Spleen (tissue), 11 donors: ENCODE results near the gene PLPP7. TPM values are rescaled to one million over a fixed set of nuclear protein-coding genes. Genes with fewer than 3 reads are reported as not detected.
A peak's percentile ranks its signal among the peaks of the same experiment; 100 is the strongest.
"Not testable (repeated sequence)": the region's sequence is repeated elsewhere in the genome, so short reads cannot be mapped to it uniquely, and the experiment has no call there.

Experiments
- DNase-seq: peaks from one replicate; pipeline ENCODE4 v3.0.0-alpha.2; 2020
- H3K27ac ChIP-seq, 8 donors: fragments of 200-600 bp; sonication (generic) in 7 of 8; 1 replicate in 4 of 8; 2 replicates in 4 of 8; pipeline versions ENCODE4 v1.5.0 to v1.8.0; 2016 to 2021; ENCODE audit warnings: inconsistent platforms in 4 of 8, mild to moderate bottlenecking in 4 of 8, moderate library complexity in 1 of 8
- H3K27me3 ChIP-seq, 7 donors: fragments of 200-600 bp; sonication (generic) in 6 of 7; replicated peaks in 1 of 7; 1 replicate in 4 of 7; 2 replicates in 3 of 7; pipeline versions ENCODE4 v1.5.0 to v1.8.0; 2016 to 2021; ENCODE audit warnings: inconsistent platforms in 3 of 7, mild to moderate bottlenecking in 1 of 7
- H3K36me3 ChIP-seq, 6 donors: fragments of 200-600 bp; sonication (generic) in 5 of 6; 1 replicate in 4 of 6; 2 replicates in 2 of 6; pipeline versions ENCODE4 v1.5.0 to v1.8.0; 2016 to 2021; ENCODE audit warnings: inconsistent platforms in 2 of 6
- H3K4me1 ChIP-seq, 6 donors: fragments of 200-600 bp; sonication (generic) in 5 of 6; 1 replicate in 3 of 6; 2 replicates in 3 of 6; pipeline versions ENCODE4 v1.5.0 to v1.8.0; 2016 to 2021; ENCODE audit warnings: inconsistent platforms in 3 of 6
- H3K4me3 ChIP-seq, 8 donors: fragments of 200-600 bp; sonication (generic) in 7 of 8; 1 replicate in 4 of 8; 2 replicates in 4 of 8; pipeline versions ENCODE4 v1.5.0 to v1.8.0; 2016 to 2021; ENCODE audit warnings: inconsistent platforms in 4 of 8, mild to moderate bottlenecking in 4 of 8, moderate library complexity in 2 of 8
- H3K9me3 ChIP-seq, 8 donors: fragments of 200-600 bp; sonication (generic) in 7 of 8; 1 replicate in 4 of 8; 2 replicates in 4 of 8; pipeline versions ENCODE4 v1.5.0 to v1.8.0; 2016 to 2021; ENCODE audit warnings: inconsistent platforms in 4 of 8
- CTCF ChIP-seq, 11 experiments: fragments of 200-600 bp in 7 of 11; fragments of 450-650 bp in 4 of 11; sonication (generic) in 4 of 11; IDR thresholded peaks in 8 of 11; conservative IDR thresholded peaks in 3 of 11; 1 replicate in 7 of 11; 2 replicates in 4 of 11; pipeline versions ENCODE4 v1.4.0 to v1.8.0; 2016 to 2021; ENCODE audit warnings: antibody characterized with exemption in 11 of 11, inconsistent platforms in 4 of 11, mild to moderate bottlenecking in 1 of 11
- POLR2A ChIP-seq, 3 donors: fragments of 450-650 bp; IDR thresholded peaks; one replicate each; pipeline ENCODE4 v1.5.1; 2017; ENCODE audit warnings: antibody characterized with exemption in 3 of 3, mild to moderate bottlenecking in 1 of 3
- POLR2AphosphoS5 ChIP-seq, 3 donors: sonication (generic); formaldehyde crosslinking; IDR thresholded peaks; one replicate each; pipeline ENCODE4 v1.5.1; 2017; ENCODE audit warnings: antibody characterized with exemption in 3 of 3
- WGBS, 5 donors: extraction: QIAGEN DNeasy Blood & Tissue Kit in 3 of 5; methylation state at CpG; one replicate each; pipeline versions ENCODE4 v1.1.5 to v1.1.7; 2013 to 2018; 5-methylcytosine and 5-hydroxymethylcytosine counted together
- intact Hi-C: fragments of 100-400 bp; cut with DNase I; formaldehyde crosslinking; loops from one replicate; pipeline ENCODE4 v1.15.0; 2023; ENCODE audit warnings: low total_unique reads
- polyA plus RNA-seq, 3 donors: library from polyadenylated mRNA; stranded (reverse); fragments of 200-250 nt; gene quantifications; one replicate each; pipeline ENCODE4 v1.2.1, GENCODE V29; 2013
- total RNA-seq, 7 donors: library from RNA; depleted of rRNA in 3 of 7; stranded (reverse); fragments of >200 nt in 3 of 7; fragmentation: NEBNext Ultra II Directional in 4 of 7; extraction: Animal tissue kit (Norgen Biotek cat#: 25700) in 4 of 7; gene quantifications; one replicate each; pipeline versions ENCODE4 v1.1.0 to v1.2.1, GENCODE V29; 2016 to 2021
- donor health status: healthy with polysubstance abuse.
- donor health status: DM: no; HTN: no; CAD: no; lungs with moderate emphysema.
- donor health status: DM: no; HTN: no; CAD: no.
- donor health status: Bipolar disorder and iron deficiency.
- donor health status: healthy.
- donor health status: DM: no; HTN: no; CAD: no.
- donor health status: DM: yes; HTN: yes; CAD: no.

The PLPP7 gene
- total and polyA plus RNA-seq, 10 donors: 1.1 to 3.8 (median 2.7) TPM

GRCh38 chr9:131266266-131267229 lies 23.0 kb upstream of the PLPP7 start:
- Histone ChIP-seq H3K9me3 (no peaks in the 10 kb centered on the region), H3K36me3 (peaks cover 0 to 49% (median 5%) of the 10 kb centered on the region in 6 donors), H3K4me1 (peaks cover 57 to 100% (median 98%) of the 10 kb centered on the region in 6 donors), H3K27ac (peak overlapping the region; percentile 53 to 97 (median 90)), H3K27me3 (no peaks in the 10 kb centered on the region), H3K4me3 (peak overlapping the region in 1 of 8 donors; percentile 44)
- TF ChIP-seq POLR2AphosphoS5 (IDR thresholded peaks at IDR 0.05) (peak in 2 of 3 donors; percentile 47 to 49), POLR2A (IDR thresholded peaks at IDR 0.05) (no peak), CTCF (IDR thresholded peaks at IDR 0.05 in 8 of 11, conservative IDR thresholded peaks at IDR 0.05 in 3 of 11) (no peak)
- DNase-seq: peak; percentile 84
- intact Hi-C loops: no loop called here
- WGBS, 5 donors: 45 to 65% (median 55%) methylated on average over 18 to 26 of the region's 26 CpGs

- intact Hi-C loops: no loop called here
- Histone ChIP-seq H3K36me3 (peaks cover 0 to 15% (median 0%) of the 10 kb centered on the region in 6 donors), H3K4me3 (peak overlapping the region in 6 of 8 donors; percentile 9 to 95 (median 35)), H3K27me3 (no peaks in the 10 kb centered on the region), H3K4me1 (peaks cover 54 to 100% (median 93%) of the 10 kb centered on the region in 6 donors), H3K27ac (peak overlapping the region; percentile 66 to 97 (median 90)), H3K9me3 (no peaks in the 10 kb centered on the region)
- DNase-seq: peak; percentile 93
- 8 to 14% (median 10%) methylated on average over 16 to 20 of the region's 20 CpGs for WGBS, 5 donors
- TF ChIP-seq POLR2AphosphoS5 (IDR thresholded peaks at IDR 0.05) (peak; percentile 65 to 78 (median 71)), POLR2A (IDR thresholded peaks at IDR 0.05) (no peak)
These were observed 19.1 kb upstream of the PLPP7 start for GRCh38 chr9:131270171-131271015.

- intact Hi-C loops, H3K9me3 ChIP-seq, DNase-seq, H3K27me3 ChIP-seq, H3K36me3 ChIP-seq: not testable (repeated sequence)
- Histone ChIP-seq H3K27ac (peak overlapping the region; percentile 66 to 97 (median 90)), H3K4me1 (peaks cover 50 to 100% (median 91%) of the 10 kb centered on the region in 6 donors), H3K4me3 (peak overlapping the region in 6 of 8 donors; percentile 9 to 95 (median 35))
- WGBS, 5 donors: 53 to 92% (median 72%) methylated on average over 1 of the region's 1 CpG
These were observed 18.6 kb upstream of the PLPP7 start for GRCh38 chr9:131271016-131271273.

GRCh38 chr9:131271506-131271931 lies 18.0 kb upstream of the PLPP7 start:
- peaks cover 44 to 100% (median 89%) of the 10 kb centered on the region in 6 donors for H3K4me1 ChIP-seq
- no peaks in the 10 kb centered on the region for H3K9me3 ChIP-seq
- H3K27me3 ChIP-seq: no peaks in the 10 kb centered on the region
- peak; percentile 75 for DNase-seq
- H3K36me3 ChIP-seq: peaks cover 0 to 6% (median 0%) of the 10 kb centered on the region in 6 donors
- peak overlapping the region in 4 of 8 donors; percentile 5 to 95 (median 57) for H3K4me3 ChIP-seq
- TF ChIP-seq POLR2A (IDR thresholded peaks at IDR 0.05) (no peak), POLR2AphosphoS5 (IDR thresholded peaks at IDR 0.05) (peak in 1 of 3 donors; percentile 34)
- 27 to 49% (median 41%) methylated on average over 6 of the region's 6 CpGs for WGBS, 5 donors
- peak overlapping the region; percentile 66 to 97 (median 90) for H3K27ac ChIP-seq
- intact Hi-C loops: no loop called here

GRCh38 chr9:131272212-131272611 lies 17.3 kb upstream of the PLPP7 start:
- no peaks in the 10 kb centered on the region for H3K36me3 ChIP-seq
- H3K27me3 ChIP-seq: no peaks in the 10 kb centered on the region
- H3K27ac ChIP-seq: peak overlapping the region; percentile 66 to 97 (median 90)
- no peak for TF ChIP-seq POLR2AphosphoS5 (IDR thresholded peaks at IDR 0.05)
- H3K9me3 ChIP-seq: no peaks in the 10 kb centered on the region
- WGBS, 5 donors: 49 to 83% (median 76%) methylated on average over 3 of the region's 3 CpGs
- DNase-seq: no peak
- peaks cover 38 to 96% (median 82%) of the 10 kb centered on the region in 6 donors for H3K4me1 ChIP-seq
- intact Hi-C loops: no loop called here
- peak overlapping the region in 4 of 8 donors; percentile 92 to 96 (median 94) for H3K4me3 ChIP-seq
